Jurkat, Clone E6-1 (cell line): ENCODE data around the gene PAX6.
"Not testable (repeated sequence)": the region's sequence is repeated elsewhere in the genome, so short reads cannot be mapped to it uniquely, and the experiment has no call there.

Source experiments
- DNase-seq: peaks from one replicate; pipeline ENCODE4 v3.0.0-alpha.2; 2011; ENCODE audit warnings: low read depth, low spot score
- H3K4me3 ChIP-seq: 2 replicates; pipeline ENCODE4 v1.5.1; 2011; ENCODE audit warnings: mild to moderate bottlenecking, low read length, control low read depth, moderate library complexity

Gene PAX6

DNA sequence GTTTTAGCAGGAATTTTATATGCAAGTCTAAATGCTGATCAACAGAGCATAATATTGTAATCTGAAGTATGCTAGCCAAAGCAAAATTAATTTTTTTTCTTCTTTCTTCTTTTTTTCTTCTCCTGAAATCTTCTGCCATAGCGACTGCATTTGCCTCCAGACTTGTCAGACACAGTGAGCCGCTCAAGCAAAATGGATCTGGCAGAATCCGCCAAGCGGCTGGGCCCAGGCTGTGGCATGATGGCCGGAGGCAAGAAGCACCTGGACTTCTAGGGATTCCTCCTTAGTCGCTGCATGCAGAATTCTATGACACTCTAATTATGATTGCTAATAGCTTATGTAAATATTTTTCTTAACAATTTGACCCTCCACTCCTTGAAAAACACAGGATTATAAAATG is 27.9 kb downstream of the PAX6 start:
- no peak for DNase-seq
- no peak overlapping the region for H3K4me3 ChIP-seq

DNA sequence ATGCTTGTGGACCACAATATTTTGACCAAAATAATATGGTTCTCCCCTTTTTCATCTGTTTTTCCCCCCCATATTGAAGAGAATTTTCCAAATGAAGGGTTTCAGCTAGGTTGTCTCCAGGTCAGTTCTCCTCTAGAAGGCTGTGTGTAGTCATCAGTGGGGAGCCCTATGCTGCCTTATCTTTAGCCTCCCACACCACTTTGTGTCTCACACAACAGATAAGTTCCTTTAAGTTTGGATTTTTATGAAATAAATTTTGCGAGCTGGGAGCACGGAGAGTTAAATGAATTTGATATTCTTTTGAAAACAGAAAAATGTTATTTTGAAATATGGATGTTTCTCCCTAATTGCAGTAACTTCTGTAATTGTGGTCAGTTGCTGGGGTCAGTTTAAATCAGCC is 28.9 kb downstream of the PAX6 start:
- no peak for DNase-seq

DNA sequence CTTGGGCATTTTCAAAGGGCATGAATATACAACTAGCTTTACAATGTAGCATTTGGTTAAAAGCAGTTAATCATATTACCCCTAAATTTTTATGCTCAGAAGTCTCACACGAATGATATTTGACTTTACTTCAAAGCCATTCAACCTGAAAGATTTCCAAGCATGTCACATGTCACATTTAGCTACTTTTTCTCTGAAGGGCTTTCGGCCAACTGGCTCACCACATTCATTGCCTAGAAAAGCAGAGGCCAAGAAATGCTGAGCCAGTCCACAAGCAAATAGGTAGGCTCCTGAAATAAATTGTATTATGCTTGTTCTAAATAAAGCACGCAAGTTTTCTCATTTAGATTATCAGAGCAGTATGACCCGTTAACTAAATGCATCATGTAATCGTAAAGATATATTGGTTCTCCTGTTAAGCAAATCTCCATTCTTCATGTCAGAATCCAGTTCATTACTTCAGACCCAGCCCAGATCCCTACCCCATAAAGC is 30.6 kb downstream of the PAX6 start:
- no peak overlapping the region for H3K4me3 ChIP-seq
- no peak for DNase-seq

More for the DNA sequence above, 28.9 kb downstream of the PAX6 start:
- no peak overlapping the region for H3K4me3 ChIP-seq

DNA sequence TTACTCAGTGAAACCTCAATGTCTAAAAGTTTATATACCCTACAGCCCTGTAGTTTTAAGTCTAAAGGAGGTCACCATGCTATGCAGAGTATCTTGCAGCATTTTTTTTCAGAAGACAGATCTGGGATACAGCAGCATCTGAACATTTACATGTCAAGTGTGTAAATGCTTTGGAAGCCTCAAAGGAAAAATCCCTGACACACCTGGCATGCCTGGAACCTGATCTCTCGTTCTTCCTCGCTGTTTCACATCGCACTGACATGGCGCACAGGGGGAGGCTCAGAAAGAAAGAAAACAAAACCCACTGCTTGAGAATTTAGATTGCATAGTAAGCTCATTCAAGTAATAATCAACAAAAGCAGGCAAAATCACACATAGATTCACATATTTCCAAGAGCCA is 31.0 kb downstream of the PAX6 start:
- no peak overlapping the region for H3K4me3 ChIP-seq
- no peak for DNase-seq

DNA sequence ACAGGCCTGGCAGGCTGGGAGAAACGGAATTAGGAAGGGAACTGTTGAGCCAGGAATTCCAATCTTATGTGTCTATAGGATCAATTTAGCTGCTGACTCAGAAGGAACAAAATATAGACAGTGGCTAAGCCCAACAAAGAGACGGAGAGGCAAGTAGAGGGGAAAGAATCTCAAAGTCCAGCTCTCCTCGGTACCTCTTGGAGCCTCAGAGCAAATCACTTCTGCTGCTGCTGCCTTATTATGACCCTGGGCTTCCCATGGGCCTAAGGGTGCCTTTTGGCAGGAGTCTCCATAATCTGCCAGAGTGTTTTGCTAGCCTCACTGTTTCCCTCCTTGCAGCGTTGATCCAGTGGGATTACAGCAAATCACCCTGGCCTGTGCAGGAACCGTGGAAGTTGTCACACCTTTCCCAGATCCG is 31.7 kb downstream of the PAX6 start:
- H3K4me3 ChIP-seq = no peak overlapping the region
- DNase-seq = no peak

DNA sequence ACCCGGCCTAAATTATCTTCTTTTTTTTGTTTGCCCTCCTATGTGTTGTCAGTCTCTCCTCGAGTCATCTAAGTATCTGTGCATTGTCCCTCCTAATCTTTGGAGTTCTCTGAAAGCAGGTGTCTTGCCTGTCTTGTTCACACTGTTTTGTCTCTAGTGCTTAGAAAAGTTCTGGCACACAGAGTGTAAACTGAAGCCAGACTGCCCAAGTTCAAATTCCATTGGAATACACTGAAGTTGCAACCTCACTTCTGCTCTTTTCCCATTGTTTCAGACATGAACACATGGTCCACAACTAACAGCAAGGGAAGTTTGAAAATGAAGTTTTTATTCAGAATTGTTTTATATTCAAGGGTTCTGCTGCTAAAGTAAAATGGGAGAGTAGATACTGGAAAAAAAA is 38.7 kb downstream of the PAX6 start:
- H3K4me3 ChIP-seq = no peak overlapping the region
- DNase-seq = no peak

DNA sequence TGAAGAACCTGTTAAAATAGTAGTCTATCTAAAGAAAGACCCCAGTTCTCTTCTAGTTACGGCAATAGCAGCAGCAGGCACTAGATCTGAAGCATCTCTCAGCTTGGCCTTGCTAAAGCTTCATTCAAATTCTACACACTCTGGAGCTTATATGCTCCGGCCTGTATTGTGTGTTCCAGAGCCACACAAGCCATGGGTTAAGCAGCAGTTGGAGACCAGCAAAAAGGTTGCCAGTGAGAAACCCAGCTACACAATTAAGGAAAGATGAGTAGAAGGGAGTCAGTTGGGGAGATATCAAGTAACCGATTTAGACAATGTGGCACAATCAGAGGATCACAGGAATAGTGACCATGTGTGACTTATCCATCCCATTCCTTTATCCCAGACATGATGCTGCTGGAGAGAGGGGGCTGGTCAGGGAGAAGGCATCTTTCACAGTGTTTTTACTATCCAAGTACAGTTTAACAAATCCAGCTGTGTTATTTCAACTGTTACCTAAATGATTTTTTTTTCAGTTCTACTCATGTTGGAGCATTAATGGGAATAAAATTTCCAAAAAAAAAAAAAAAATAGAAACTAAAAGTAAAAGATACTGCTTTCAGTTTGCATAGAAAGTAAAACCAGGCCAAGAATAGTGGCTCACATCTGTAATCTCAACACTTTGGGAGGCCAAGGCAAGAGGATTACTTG is 41.0 kb downstream of the PAX6 start:
- no peak overlapping the region for H3K4me3 ChIP-seq
- no peak for DNase-seq

DNA sequence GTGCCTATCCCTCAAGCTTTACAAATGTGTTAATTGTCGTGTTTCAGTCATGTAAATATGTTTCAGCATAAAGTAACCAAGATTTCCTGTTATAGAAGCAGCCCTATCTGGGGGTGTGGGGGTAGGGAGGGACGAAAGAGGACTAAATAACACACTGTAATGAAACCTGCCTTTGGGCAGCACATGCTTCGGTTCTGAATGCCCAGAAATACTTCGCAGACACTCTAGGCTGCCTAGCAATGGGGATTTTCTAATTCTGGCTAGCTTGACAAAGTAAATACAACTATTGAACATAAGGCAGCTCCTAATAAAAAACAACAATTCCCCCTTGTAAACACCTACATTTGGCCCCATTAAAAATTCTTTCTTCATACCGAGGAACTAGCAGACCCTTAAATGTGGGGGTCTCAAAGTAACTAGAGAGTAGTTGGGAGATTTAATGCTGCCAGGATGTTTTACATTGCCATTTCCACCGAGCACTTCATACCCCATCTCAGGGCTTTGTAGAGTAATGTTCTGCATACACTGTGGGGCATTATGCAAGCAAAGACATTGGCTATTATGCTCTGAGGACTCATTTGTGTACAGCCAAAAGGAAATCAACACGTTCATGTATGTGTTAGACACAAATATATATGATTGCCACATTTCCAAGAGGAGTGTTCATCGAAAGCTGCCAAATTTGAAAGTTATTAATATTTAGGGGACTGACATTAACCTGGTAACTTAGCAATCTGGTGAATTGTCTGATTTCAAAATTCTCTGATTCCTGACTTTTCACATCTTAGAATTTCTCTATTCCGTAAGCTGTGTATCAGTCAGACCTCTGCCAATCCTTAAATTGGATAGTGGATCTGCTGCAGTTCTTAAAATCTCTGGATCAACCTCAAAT is 42.1 kb downstream of the PAX6 start:
- no peak overlapping the region for H3K4me3 ChIP-seq
- DNase-seq = no peak

DNA sequence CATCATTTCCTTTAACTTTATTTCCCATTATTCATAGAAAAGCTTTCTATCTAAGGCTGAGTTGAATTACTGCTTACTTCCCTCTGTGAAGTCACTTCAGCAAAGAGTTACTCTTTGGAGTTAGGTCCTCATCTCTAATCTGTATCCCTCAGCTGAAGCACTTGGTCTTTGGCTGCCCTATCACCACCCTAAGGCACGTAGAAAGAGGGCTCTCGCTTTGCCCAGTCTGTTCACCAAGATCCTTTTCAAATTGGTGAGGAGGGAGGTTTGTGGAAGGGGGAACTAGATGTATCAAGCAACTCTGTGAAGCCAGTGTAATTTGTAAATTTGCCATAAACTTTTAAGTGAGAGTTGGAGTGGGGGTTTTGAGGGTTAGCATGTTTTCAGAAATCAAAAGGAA is 43.4 kb downstream of the PAX6 start:
- H3K4me3 ChIP-seq = no peak overlapping the region
- no peak for DNase-seq

DNA sequence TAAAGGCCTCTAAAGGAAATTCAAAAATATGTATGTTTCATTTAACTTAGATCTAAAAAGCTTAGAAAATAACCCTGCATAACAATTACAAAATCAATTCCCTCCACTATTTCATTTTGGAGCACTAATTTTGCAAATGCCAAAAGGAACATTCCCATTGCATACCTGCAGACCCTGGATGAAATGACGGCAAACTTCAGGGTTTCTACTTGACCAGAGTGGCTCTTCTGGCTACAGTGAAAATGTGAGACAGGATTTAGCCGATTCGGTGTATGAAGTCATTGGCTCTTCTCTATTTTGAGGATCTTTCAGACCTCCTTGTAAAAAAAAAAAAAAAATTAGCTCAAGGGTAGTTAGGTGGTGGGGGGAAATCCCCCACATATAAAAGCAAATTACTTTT is 44.1 kb downstream of the PAX6 start:
- no peak overlapping the region for H3K4me3 ChIP-seq
- no peak for DNase-seq

DNA sequence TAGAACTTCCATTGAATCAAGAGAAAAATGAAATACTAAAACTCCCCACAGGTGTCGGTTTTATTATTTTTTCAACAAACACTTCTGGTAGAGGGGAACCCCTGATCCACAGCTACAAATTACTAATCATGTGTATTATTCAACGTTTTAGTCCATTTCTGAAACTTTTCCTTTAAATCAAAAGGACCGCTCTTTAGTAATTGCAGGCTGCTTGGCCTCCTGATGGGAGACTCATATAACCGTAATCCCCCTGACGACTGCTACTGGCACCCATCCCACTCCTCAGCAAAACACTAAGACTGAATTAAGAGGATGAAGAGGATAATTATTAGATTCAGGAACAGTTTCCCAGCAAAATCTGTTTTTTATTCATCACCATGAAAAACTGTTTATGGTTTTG is 46.4 kb downstream of the PAX6 start:
- DNase-seq = no peak

DNA sequence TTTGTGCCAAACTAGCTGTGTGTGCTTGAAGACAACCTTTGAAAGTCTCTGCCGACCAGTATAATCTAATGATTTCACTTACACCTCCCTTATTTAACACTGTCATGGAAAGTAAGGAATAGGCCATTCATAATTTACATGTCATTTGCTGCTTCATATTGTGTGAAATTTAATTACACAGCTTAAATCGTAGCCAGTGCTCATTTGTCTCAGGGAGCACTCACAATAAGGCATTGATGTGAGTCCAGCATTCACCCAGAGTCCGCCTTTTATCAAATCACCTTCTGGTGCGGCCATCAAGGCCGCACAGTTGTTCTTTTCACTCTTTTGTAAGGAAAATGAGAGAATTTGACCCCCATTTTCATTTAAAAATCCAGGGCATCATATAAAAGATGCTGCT is 46.9 kb downstream of the PAX6 start:
- no peak for DNase-seq
- no peak overlapping the region for H3K4me3 ChIP-seq

More for the DNA sequence above, 46.4 kb downstream of the PAX6 start:
- no peak overlapping the region for H3K4me3 ChIP-seq

DNA sequence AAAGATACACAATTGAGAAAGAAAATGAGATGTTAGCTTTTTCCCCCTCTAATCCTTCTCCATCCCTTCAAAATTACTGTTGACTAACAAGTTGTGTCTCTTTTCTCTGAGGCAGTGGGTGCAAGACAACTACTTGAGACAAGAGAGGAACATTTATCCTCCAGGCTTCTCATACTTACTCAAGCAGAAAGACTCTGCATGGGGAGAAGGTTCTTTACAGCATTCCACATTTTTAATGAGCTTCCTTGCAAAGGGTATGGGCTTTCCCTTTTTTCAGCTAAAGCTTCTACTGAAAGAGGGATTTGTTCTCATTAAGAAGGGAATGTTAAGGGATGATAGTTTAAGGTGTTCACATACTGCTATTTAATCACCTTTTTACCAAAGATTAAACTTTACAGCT is 47.8 kb downstream of the PAX6 start:
- H3K4me3 ChIP-seq = no peak overlapping the region
- DNase-seq = no peak

DNA sequence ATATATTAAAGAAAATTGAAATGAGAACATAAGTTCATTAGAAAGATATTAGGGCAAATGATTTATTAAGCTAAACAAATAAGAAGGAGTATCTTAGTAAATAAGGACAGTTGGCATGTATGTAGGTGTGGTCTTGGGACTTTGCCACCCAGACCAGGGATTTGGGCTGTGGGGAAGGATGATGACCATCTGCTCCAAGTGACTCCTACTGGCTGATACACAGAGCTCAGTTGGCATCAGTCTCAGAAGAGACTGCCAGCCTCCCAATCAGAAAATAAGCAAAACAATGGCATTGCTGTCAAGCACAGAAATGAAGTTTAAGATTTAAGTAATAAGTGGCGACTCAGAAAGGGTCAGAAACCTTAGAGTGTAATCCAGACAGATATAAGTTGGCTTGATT is 49.5 kb downstream of the PAX6 start:
- no peak overlapping the region for H3K4me3 ChIP-seq
- no peak for DNase-seq

DNA sequence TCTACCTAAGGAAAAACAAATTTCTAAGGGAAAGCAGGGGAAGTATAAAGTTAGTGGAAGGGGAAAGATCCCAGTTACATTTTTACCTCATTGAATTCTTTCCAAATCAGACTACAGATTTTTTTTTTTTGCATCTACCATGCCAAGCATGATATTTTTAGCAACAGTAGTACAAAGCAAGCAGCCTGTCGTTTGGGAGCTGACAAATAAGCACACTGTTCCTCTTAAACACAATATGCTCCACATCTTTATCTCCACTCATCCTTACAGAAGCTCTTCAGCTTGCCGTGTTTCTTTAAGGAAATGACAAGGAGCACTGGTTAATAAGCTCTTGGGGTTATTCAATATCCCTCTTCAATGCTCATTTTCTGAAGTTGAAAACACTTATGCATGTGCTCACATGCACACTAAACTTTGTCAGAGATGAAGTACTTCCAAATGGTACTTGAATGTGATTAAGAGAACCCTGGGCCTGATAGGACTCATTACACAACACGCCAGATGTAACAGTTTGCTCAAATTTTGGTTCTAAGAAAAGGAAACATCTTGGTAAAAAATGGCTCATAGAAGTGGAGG is 53.8 kb downstream of the PAX6 start:
- H3K4me3 ChIP-seq = no peak overlapping the region
- DNase-seq = no peak

DNA sequence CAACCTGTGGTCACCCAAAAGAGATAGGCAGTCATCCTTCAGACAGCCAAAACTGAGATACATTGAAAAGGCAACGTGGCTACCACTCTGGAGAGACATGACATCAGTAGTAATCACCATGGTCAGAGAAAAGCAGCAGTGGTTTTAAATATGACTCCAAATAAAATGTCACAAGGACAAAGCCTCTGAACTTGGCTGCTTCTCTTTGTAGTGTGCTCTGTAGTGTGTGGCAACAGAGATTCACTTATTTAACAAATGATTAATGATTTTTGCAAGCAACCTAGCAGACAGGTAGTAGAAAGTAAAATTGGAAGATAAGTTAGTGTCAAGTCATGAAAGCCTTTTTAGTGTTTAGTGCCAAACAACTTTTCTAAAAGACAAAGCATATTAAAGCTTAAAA is 63.5 kb downstream of the PAX6 start:
- DNase-seq = no peak
- H3K4me3 ChIP-seq = no peak overlapping the region

DNA sequence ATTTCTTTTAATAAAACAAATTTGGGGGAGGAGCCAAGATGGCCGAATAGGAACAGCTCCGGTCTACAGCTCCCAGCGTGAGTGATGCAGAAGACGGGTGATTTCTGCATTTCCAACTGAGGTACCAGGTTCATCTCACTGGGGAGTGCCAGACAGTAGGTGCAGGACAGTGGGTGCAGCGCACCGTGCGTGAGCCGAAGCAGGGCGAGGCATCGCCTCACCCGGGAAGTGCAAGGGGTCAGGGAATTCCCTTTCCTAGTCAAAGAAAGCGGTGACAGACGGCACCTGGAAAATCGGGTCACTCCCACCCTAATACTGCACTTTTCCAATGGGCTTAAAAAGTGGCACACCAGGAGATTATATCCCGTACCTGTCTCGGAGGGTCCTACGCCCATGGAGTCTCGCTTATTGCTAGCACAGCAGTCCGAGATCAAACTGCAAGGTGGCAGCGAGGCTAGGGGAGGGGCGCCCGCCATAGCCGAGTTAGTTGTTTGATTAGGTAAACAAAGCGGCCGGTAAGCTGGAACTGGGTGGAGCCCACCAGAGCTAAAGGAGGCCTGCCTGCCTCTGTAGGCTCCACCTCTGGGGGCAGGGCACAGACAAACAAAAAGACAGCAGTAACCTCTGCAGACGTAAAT is 70.3 kb downstream of the PAX6 start:
- DNase-seq = not testable (repeated sequence)

DNA sequence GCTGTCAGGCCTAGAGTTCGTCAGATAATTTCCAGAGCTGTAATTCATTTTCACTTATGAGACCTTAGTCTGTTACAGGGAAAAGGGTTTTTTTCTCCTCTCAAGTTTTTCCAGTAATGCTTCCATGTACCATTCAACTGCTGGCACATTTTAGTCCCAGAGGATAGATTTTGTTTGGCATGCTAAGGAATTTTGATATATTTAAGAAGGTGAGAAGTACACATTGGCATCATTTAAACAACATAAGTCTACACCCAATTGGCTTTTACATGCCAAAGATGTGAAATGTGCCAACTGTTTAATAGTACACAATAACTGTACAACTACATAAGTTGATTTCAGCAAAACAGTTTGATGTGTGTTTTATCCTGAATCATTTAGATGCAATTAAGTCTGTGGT is 71.0 kb downstream of the PAX6 start:
- no peak overlapping the region for H3K4me3 ChIP-seq
- no peak for DNase-seq

More for the DNA sequence above, 70.3 kb downstream of the PAX6 start:
- not testable (repeated sequence) for H3K4me3 ChIP-seq
